Natural killer cell (primary cell): ENCODE measurements around the gene NAA10. TPM values are rescaled to one million over a fixed set of nuclear protein-coding genes. Genes with fewer than 3 reads are reported as not detected.
A peak's percentile ranks its signal among the peaks of the same experiment; 100 is the strongest.

Experiments
- ATAC-seq, 3 donors: fragments of 150-1000 bp in 2 of 3; fragments of 200-7000 bp in 1 of 3; cut with Tn5 transposase; 1 replicate in 1 of 3; 2 replicates in 2 of 3; pipeline ENCODE4 v1.10.0; 2021; ENCODE audit warnings: mild to moderate bottlenecking in 2 of 3, moderate library complexity in 2 of 3
- DNase-seq, 2 donors: peaks; one replicate each; pipeline versions ENCODE4 v3.0.0 to v3.0.0-alpha.2; 2013 to 2021; ENCODE audit warnings: mixed read lengths in 1 of 2
- H3K27ac ChIP-seq: one replicate; pipeline ENCODE4 v1.5.1; 2013; ENCODE audit warnings: mild to moderate bottlenecking, low read length
- H3K27me3 ChIP-seq: one replicate; pipeline ENCODE4 v1.6.1; 2013; ENCODE audit warnings: low read length; ENCODE audit not compliant: control insufficient read depth, insufficient read depth
- H3K36me3 ChIP-seq: one replicate; pipeline ENCODE4 v1.6.1; 2013; ENCODE audit warnings: low read length; ENCODE audit not compliant: control insufficient read depth, insufficient read depth
- H3K4me1 ChIP-seq: one replicate; pipeline ENCODE4 v1.6.1; 2013; ENCODE audit warnings: low read length; ENCODE audit not compliant: control insufficient read depth, insufficient read depth
- H3K4me3 ChIP-seq: one replicate; pipeline ENCODE4 v1.5.1; 2013; ENCODE audit warnings: low read length
- H3K9me3 ChIP-seq: one replicate; pipeline ENCODE4 v1.6.1; 2013; ENCODE audit warnings: low read length; ENCODE audit not compliant: control insufficient read depth, insufficient read depth
- H3K27ac Mint-ChIP-seq, 2 donors: one replicate each; pipeline ENCODE4 v1.8.0; 2022; ENCODE audit warnings: mild to moderate bottlenecking in 2 of 2, mixed read lengths in 2 of 2, moderate library complexity in 1 of 2
- H3K27me3 Mint-ChIP-seq, 2 donors: one replicate each; pipeline ENCODE4 v1.8.0; 2022; ENCODE audit warnings: low read depth in 2 of 2, mixed read lengths in 2 of 2
- H3K36me3 Mint-ChIP-seq: one replicate; pipeline ENCODE4 v1.8.0; 2022; ENCODE audit warnings: mixed read lengths
- H3K4me1 Mint-ChIP-seq, 2 donors: one replicate each; pipeline ENCODE4 v1.8.0; 2022; ENCODE audit warnings: mixed read lengths in 2 of 2
- H3K4me3 Mint-ChIP-seq: one replicate; pipeline ENCODE4 v1.8.0; 2022; ENCODE audit warnings: mild to moderate bottlenecking, moderate library complexity, mixed read lengths
- H3K9me3 Mint-ChIP-seq, 2 donors: one replicate each; pipeline ENCODE4 v1.8.0; 2022; ENCODE audit warnings: mixed read lengths in 2 of 2
- CTCF ChIP-seq: fragments of 200-600 bp; IDR thresholded peaks from one replicate; pipeline ENCODE4 v1.8.0; 2022; ENCODE audit warnings: antibody characterized with exemption
- WGBS: methylation state at CpG from one replicate; pipeline ENCODE4 v1.1.7; 2013; ENCODE audit warnings: missing lambda C conversion rate; ENCODE audit not compliant: insufficient coverage; 5-methylcytosine and 5-hydroxymethylcytosine counted together
- intact Hi-C: fragments of 100-400 bp; cut with micrococcal nuclease; formaldehyde crosslinking; loops from one replicate; pipeline ENCODE4 v1.14.2; 2022
- total RNA-seq, 4 donors: library from RNA; stranded (reverse); fragments of 120-200 nt in 1 of 4; gene quantifications; one replicate each; pipeline versions ENCODE4 v1.2.3 to v1.2.4, GENCODE V29; 2013 to 2022

The NAA10 gene
- total RNA-seq, 3 donors from 2014 or later (not counting 1 experiment from before 2014, with no cell fraction given), result 63.4 to 82.3 (median 73.1) TPM

- Mint-ChIP-seq H3K9me3 (no peaks in the 10 kb centered on the region), H3K36me3 (no peaks in the 10 kb centered on the region), H3K4me1 (peaks cover 30 to 53% of the 10 kb centered on the region in 2 donors), H3K27ac (peak overlapping the region in 1 of 2 donors; percentile 76), H3K27me3 (no peaks in the 10 kb centered on the region), H3K4me3 (peak overlapping the region; percentile 55)
- no peaks in the 10 kb centered on the region for H3K27me3 ChIP-seq
- no peak overlapping the region for H3K27ac ChIP-seq
- H3K4me3 ChIP-seq, result no peak overlapping the region
- 64% methylated on average over 8 of the region's 8 CpGs for WGBS
- intact Hi-C loops, result no loop called here
- no peak for ATAC-seq
- H3K36me3 ChIP-seq, result no peaks in the 10 kb centered on the region
- no peak for TF ChIP-seq CTCF
- H3K9me3 ChIP-seq, result no peaks in the 10 kb centered on the region
- DNase-seq, result no peak
- peaks cover 65% of the 10 kb centered on the region for H3K4me1 ChIP-seq
Measured at GRCh38 chrX:153901753-153902140, 33.1 kb downstream of the NAA10 start.

- WGBS, result 23% methylated on average over 22 of the region's 26 CpGs
- H3K4me3 ChIP-seq, result no peak overlapping the region
- H3K27ac ChIP-seq, result no peak overlapping the region
- H3K27me3 Mint-ChIP-seq, result no peaks in the 10 kb centered on the region
- no peaks in the 10 kb centered on the region for H3K9me3 ChIP-seq
- H3K27me3 ChIP-seq, result no peaks in the 10 kb centered on the region
- DNase-seq, result peak; percentile 32 to 85
- H3K9me3 Mint-ChIP-seq, result no peaks in the 10 kb centered on the region
- no peaks in the 10 kb centered on the region for H3K36me3 Mint-ChIP-seq
- intact Hi-C loops, result no loop called here
- H3K4me1 ChIP-seq, result peaks cover 59% of the 10 kb centered on the region
- ATAC-seq, result peak; percentile 87 to 91 (median 91)
- H3K36me3 ChIP-seq, result no peaks in the 10 kb centered on the region
- peak overlapping the region; percentile 59 for H3K4me3 Mint-ChIP-seq
- no peak for TF ChIP-seq CTCF
- peaks cover 24 to 46% of the 10 kb centered on the region in 2 donors for H3K4me1 Mint-ChIP-seq
- peak overlapping the region in 1 of 2 donors; percentile 76 for H3K27ac Mint-ChIP-seq
Measured at GRCh38 chrX:153900831-153901752, 33.7 kb downstream of the NAA10 start.

GRCh38 chrX:153897899-153898298, 36.9 kb downstream of the NAA10 start:
- H3K9me3 ChIP-seq, result no peaks in the 10 kb centered on the region
- Mint-ChIP-seq H3K4me1 (peaks cover 16 to 21% of the 10 kb centered on the region in 2 donors), H3K27ac (no peak overlapping the region), H3K27me3 (peaks cover 5 to 8% of the 10 kb centered on the region in 2 donors), H3K9me3 (no peaks in the 10 kb centered on the region), H3K36me3 (no peaks in the 10 kb centered on the region), H3K4me3 (no peak overlapping the region)
- no peak overlapping the region for H3K27ac ChIP-seq
- no peak for DNase-seq
- intact Hi-C loops, result no loop called here
- no peak for TF ChIP-seq CTCF
- H3K27me3 ChIP-seq, result no peaks in the 10 kb centered on the region
- peaks cover 27% of the 10 kb centered on the region for H3K4me1 ChIP-seq
- no peak overlapping the region for H3K4me3 ChIP-seq
- ATAC-seq, result no peak
- H3K36me3 ChIP-seq, result no peaks in the 10 kb centered on the region
